Stimulated activated effector memory CD8-positive, alpha-beta T cell treated with anti-CD3 and anti-CD28 coated beads, Interleukin-12 subunit alpha, Interleukin-12 subunit beta, amount 100 ng/mL, for 72 hours (primary cell): ENCODE results near the gene SYNPO.
A peak's percentile ranks its signal among the peaks of the same experiment; 100 is the strongest.

ENCODE experiments used
- ATAC-seq: fragments of 150-1000 bp; cut with Tn5 transposase; 2 replicates; pipeline ENCODE4 v1.10.0; 2021
- DNase-seq, 2 donors: peaks; one replicate each; pipeline ENCODE4 v3.0.0; 2021 to 2022; ENCODE audit warnings: low spot score in 2 of 2
- H3K27ac Mint-ChIP-seq: one replicate; pipeline ENCODE4 v1.8.0; 2022; ENCODE audit warnings: mild to moderate bottlenecking, mixed read lengths
- H3K36me3 Mint-ChIP-seq: one replicate; pipeline ENCODE4 v1.8.0; 2022; ENCODE audit warnings: mild to moderate bottlenecking, mixed read lengths
- H3K4me1 Mint-ChIP-seq: one replicate; pipeline ENCODE4 v1.8.0; 2022; ENCODE audit warnings: mixed read lengths
- H3K4me3 Mint-ChIP-seq: one replicate; pipeline ENCODE4 v1.8.0; 2022; ENCODE audit warnings: mild to moderate bottlenecking, mixed read lengths
- H3K9me3 Mint-ChIP-seq: one replicate; pipeline ENCODE4 v1.8.0; 2022; ENCODE audit warnings: mixed read lengths

The SYNPO gene

DNA sequence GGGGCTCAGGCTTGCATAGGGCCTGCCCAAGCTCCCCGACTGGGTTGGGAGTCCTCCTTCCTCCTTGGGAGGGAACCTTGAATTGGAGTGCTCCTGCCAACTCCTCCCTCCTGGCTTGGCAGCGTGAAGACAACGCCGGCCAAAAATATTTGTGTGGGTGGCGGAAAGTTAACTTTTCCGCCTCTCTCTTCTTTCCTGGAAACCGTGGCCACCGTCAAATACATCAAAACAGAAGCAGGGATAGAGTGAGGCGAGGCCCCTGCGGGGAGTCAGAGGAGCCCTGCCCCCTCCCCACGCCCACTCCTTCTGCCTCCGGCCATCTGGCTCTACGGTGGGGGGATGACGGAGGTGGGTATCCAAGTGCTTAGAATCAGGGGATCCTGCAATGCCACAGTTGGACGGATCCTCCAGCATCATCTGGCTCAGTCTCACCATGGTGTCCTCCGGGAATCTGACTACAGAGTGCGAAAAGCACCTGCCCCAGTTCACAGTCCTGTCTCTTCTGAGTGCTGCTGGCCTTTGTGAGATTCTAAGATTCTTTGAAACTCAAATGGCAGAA lies 25.2 kb upstream of the SYNPO start:
- Mint-ChIP-seq H3K4me3 (no peak overlapping the region), H3K27ac (no peak overlapping the region), H3K36me3 (no peaks in the 10 kb centered on the region), H3K9me3 (no peaks in the 10 kb centered on the region), H3K4me1 (no peaks in the 10 kb centered on the region)
- DNase-seq (no peak), ATAC-seq (no peak)

GRCh38 chr5:150616024-150616470 lies 24.4 kb upstream of the SYNPO start:
- H3K4me3 Mint-ChIP-seq: no peak overlapping the region
- H3K4me1 Mint-ChIP-seq: no peaks in the 10 kb centered on the region
- DNase-seq (no peak), ATAC-seq (no peak)
- H3K27ac Mint-ChIP-seq: no peak overlapping the region
- H3K36me3 Mint-ChIP-seq: no peaks in the 10 kb centered on the region
- H3K9me3 Mint-ChIP-seq: no peaks in the 10 kb centered on the region

DNA sequence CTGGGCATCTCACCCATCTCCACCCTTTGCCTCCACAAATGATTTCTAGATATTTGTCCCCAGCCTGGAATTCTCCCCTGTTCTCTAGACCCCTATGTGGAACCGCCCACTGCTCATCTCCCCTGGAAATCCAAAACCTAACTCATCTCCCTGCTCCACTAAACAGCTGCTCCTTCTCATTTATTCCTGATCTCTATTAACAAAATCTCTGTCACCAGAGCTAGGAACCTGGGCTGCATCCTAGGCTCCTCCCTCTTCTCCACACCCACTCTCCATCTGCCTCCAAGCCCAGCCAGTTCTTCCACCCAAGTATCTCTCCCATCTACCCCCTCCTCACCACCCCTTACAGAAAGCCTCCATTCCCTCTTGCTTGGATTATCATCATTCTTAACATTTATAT lies 24.0 kb upstream of the SYNPO start:
- Mint-ChIP-seq H3K27ac (no peak overlapping the region), H3K9me3 (no peaks in the 10 kb centered on the region), H3K36me3 (no peaks in the 10 kb centered on the region), H3K4me3 (no peak overlapping the region), H3K4me1 (no peaks in the 10 kb centered on the region)
- ATAC-seq: no peak
- no peak for DNase-seq

DNA sequence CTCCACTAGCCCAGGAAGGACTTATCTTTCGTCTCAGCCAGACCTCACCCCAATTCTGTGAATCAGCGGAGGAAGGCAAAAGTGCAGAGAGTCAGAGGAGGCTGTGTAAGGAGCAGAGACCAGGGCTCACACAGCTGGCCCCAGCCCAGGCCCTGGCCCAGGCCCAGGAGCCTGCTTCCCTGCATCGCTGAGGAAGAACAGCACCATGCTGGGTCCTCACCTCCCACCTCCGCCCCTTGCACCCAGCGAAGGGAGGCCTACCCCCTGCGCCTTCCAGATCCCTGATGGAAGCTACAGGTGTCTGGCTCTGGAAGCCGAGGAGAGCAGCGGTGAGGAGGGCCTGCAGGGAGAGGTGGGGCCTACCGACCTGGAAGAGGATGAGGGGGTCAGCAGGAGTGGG lies 22.3 kb upstream of the SYNPO start:
- no peak for DNase-seq
- Mint-ChIP-seq H3K4me3 (no peak overlapping the region), H3K9me3 (no peaks in the 10 kb centered on the region), H3K36me3 (no peaks in the 10 kb centered on the region), H3K27ac (no peak overlapping the region), H3K4me1 (peaks cover 4% of the 10 kb centered on the region)
- peak; percentile 4 for ATAC-seq

- H3K36me3 Mint-ChIP-seq: no peaks in the 10 kb centered on the region
- H3K4me3 Mint-ChIP-seq: no peak overlapping the region
- H3K27ac Mint-ChIP-seq: no peak overlapping the region
- no peaks in the 10 kb centered on the region for H3K9me3 Mint-ChIP-seq
- no peak for ATAC-seq
- peaks cover 10% of the 10 kb centered on the region for H3K4me1 Mint-ChIP-seq
- no peak for DNase-seq
Observed at GRCh38 chr5:150618588-150619281, 21.7 kb upstream of the SYNPO start.

GRCh38 chr5:150619359-150620230 lies 20.9 kb upstream of the SYNPO start:
- Mint-ChIP-seq H3K4me1 (peaks cover 18% of the 10 kb centered on the region), H3K27ac (no peak overlapping the region), H3K36me3 (no peaks in the 10 kb centered on the region), H3K9me3 (no peaks in the 10 kb centered on the region), H3K4me3 (no peak overlapping the region)
- no peak for DNase-seq
- ATAC-seq: no peak

- H3K36me3 Mint-ChIP-seq: no peaks in the 10 kb centered on the region
- H3K27ac Mint-ChIP-seq: no peak overlapping the region
- no peaks in the 10 kb centered on the region for H3K9me3 Mint-ChIP-seq
- ATAC-seq (no peak), DNase-seq (no peak)
- H3K4me1 Mint-ChIP-seq: peaks cover 18% of the 10 kb centered on the region
- H3K4me3 Mint-ChIP-seq: no peak overlapping the region
Observed at GRCh38 chr5:150621301-150621700, 19.2 kb upstream of the SYNPO start.

- H3K4me3 Mint-ChIP-seq: no peak overlapping the region
- DNase-seq: no peak
- H3K36me3 Mint-ChIP-seq: no peaks in the 10 kb centered on the region
- no peaks in the 10 kb centered on the region for H3K9me3 Mint-ChIP-seq
- no peak overlapping the region for H3K27ac Mint-ChIP-seq
- ATAC-seq: no peak
- H3K4me1 Mint-ChIP-seq: peaks cover 18% of the 10 kb centered on the region
Observed at GRCh38 chr5:150622157-150622556, 18.3 kb upstream of the SYNPO start.

GRCh38 chr5:150623152-150623877 lies 17.1 kb upstream of the SYNPO start:
- Mint-ChIP-seq H3K9me3 (no peaks in the 10 kb centered on the region), H3K4me1 (peaks cover 18% of the 10 kb centered on the region), H3K27ac (no peak overlapping the region), H3K36me3 (no peaks in the 10 kb centered on the region), H3K4me3 (peak overlapping the region; percentile 68)
- DNase-seq (no peak), ATAC-seq (no peak)

- ATAC-seq (no peak), DNase-seq (no peak)
- peak overlapping the region; percentile 68 for H3K4me3 Mint-ChIP-seq
- H3K36me3 Mint-ChIP-seq: no peaks in the 10 kb centered on the region
- no peaks in the 10 kb centered on the region for H3K9me3 Mint-ChIP-seq
- H3K4me1 Mint-ChIP-seq: peaks cover 18% of the 10 kb centered on the region
- no peak overlapping the region for H3K27ac Mint-ChIP-seq
Observed at GRCh38 chr5:150623878-150624216, 16.6 kb upstream of the SYNPO start.

DNA sequence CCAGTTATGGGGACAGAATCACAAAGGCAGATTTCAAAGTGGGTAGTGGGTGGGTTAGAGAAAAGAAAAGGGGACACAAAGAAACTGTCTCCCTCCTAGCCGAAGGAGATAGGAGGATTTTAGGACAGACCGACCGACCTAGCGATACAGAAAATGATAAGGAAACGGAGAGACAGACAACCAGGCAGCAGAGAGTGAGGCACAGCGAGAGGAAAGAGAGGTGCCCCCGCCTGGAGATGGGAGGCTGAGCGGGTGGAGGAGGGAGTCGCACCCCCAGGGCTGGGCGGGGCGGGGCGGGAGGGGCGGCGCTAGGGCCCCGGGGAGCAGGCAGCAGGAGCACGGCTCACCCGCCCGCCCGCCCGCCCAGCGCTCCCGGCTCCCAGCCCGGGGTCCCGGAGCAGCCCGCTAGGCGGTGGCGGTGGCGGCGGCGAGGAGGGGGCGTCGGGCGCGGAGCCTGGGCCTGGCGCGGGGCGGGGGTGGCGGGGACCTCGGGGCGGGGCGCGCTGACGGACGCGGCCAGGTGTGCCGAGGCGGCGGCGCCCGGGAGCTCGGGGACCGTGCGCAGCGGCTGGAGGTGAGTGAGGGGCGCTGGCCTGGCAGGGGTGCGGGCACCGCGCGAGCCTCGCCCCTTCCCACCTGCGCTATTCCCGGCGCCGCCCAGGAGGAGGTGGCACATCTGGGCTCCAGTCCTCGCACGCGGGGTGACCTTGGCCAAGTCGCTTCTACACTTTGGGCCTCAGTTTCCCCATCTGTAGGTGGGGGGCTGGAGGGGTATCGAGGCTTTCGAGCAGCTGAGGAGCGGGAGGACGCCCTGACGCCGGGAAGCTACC lies 15.9 kb upstream of the SYNPO start:
- H3K9me3 Mint-ChIP-seq: no peaks in the 10 kb centered on the region
- H3K36me3 Mint-ChIP-seq: no peaks in the 10 kb centered on the region
- DNase-seq (no peak), ATAC-seq (peak; percentile 51)
- no peak overlapping the region for H3K27ac Mint-ChIP-seq
- H3K4me3 Mint-ChIP-seq: peak overlapping the region; percentile 68
- peaks cover 18% of the 10 kb centered on the region for H3K4me1 Mint-ChIP-seq

DNA sequence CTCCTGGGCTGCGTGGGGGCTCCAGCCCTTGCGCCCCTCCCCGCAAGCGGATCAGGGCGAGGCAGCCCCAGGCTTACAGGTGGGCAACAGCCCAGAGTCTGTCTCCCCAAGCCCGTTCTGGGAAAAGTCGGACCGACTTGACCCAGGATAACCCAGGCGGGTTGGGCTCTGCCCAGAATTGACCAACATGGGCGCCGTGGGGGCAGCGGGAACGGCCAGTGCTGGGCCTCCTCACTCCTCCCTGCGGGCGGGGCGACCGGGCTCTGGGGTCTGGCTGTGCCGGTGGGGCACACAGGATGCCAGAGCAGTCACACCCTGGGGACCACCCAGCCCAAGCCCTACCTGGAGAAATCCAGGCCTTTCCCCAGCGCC lies 15.3 kb upstream of the SYNPO start:
- DNase-seq (no peak), ATAC-seq (no peak)
- no peak overlapping the region for H3K27ac Mint-ChIP-seq
- peaks cover 18% of the 10 kb centered on the region for H3K4me1 Mint-ChIP-seq
- H3K36me3 Mint-ChIP-seq: no peaks in the 10 kb centered on the region
- no peaks in the 10 kb centered on the region for H3K9me3 Mint-ChIP-seq
- H3K4me3 Mint-ChIP-seq: peak overlapping the region; percentile 3

DNA sequence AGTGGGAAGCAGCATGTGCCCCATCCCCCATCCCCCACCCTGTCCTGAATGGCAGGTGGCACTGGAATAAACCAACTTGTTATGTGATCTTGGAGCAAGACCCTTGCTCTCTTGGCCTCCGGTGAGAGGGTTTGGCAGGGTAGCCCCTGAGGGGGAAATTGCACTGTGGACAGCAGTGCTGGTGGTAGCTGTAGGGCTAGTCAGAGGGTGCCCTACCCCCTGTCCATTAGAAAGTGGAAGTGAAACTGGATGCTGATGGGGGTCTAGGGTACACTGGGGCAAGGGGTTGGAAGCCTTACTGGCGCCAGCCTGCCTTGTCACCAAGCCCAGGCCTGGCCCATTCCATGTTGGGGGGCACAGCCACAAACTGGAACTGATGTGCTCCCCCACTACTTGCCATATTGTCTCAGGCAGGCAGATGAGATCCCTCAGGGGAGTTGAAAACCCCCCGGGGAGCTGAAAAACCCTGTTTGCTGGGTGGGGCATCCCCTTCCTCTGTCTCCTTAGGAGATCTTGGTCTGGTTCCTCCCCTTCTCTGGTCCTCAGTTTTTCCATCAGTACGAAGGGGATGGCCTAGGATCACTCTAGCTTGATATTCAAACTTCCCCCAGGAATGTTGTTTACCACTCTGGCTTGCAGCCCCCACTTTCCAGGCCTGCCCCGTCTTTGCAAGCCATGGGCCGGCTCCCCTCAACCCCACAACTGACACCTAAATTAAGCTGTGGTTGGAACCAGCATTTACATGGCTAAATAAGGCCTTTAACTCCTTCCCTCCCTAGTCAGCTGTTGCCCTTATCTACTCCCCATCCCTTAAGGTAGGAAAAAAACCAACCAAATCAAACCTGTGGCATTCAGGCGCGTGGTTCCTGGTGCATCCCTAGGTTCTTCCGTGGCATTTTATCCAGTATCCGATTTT lies 14.4 kb upstream of the SYNPO start:
- peak overlapping the region; percentile 3 for H3K4me3 Mint-ChIP-seq
- no peaks in the 10 kb centered on the region for H3K36me3 Mint-ChIP-seq
- no peak overlapping the region for H3K27ac Mint-ChIP-seq
- no peaks in the 10 kb centered on the region for H3K9me3 Mint-ChIP-seq
- peaks cover 18% of the 10 kb centered on the region for H3K4me1 Mint-ChIP-seq
- DNase-seq (no peak), ATAC-seq (peak; percentile 16)

DNA sequence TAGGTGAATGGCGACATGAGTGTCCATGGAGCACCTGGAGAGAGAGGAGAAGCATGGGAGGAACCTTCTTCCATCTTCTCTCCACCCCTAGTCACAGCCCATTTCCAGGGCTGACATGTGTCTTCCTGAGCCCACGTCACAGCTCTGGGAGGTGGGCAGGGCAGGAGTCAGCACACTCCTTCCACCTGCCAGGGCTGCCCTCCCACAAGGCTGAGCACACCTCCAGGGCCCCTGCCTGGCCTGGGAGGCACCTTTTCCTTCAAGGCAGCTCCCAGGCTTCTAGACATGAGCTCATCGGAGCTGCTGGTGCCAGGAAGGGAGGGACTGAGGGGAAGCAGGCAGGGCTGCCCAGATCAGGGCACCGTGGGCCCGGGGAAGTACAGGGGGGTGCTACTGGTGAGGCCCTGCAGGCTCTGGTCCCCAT lies 13.6 kb upstream of the SYNPO start:
- no peak overlapping the region for H3K4me3 Mint-ChIP-seq
- no peaks in the 10 kb centered on the region for H3K9me3 Mint-ChIP-seq
- H3K27ac Mint-ChIP-seq: no peak overlapping the region

More for the DNA sequence above, 13.6 kb upstream of the SYNPO start:
- ATAC-seq: no peak
- H3K4me1 Mint-ChIP-seq: peaks cover 18% of the 10 kb centered on the region
- no peaks in the 10 kb centered on the region for H3K36me3 Mint-ChIP-seq
- no peak for DNase-seq
